ENCODE results near the gene VWA3B. TPM values are rescaled to one million over a fixed set of nuclear protein-coding genes. Genes with fewer than 3 reads are reported as not detected.

Gene VWA3B
- total RNA-seq, 1 experiment from 2014 or later = not detected

GRCh38 chr2:98216616-98217015 is 129.6 kb downstream of the VWA3B start:
- TF ChIP-seq CTCF (conservative IDR thresholded peaks at IDR 0.05) = no peak
- H3K56ac ChIP-seq (ENCODE audit: insufficient read length, low read depth, low read length) = no peak overlapping the region
- H3K4me1 Mint-ChIP-seq = peaks cover 6 to 12% of the 10 kb centered on the region in 2 experiments
- no peak overlapping the region for H2BK12ac ChIP-seq (ENCODE audit: insufficient read length, low read depth, low read length)
- no peak overlapping the region for H3K9ac ChIP-seq (ENCODE audit: extremely low read depth, insufficient read length, low read length)
- no peak overlapping the region for H3K14ac ChIP-seq (ENCODE audit: insufficient read depth, low read length)
- no peak overlapping the region for H3K23ac ChIP-seq (ENCODE audit: insufficient read length, low read depth, low read length)
- no peak overlapping the region for H3T11ph ChIP-seq (ENCODE audit: low read length)
- H3K18ac ChIP-seq (ENCODE audit: insufficient read length, low read depth, low read length) = no peak overlapping the region
- no peaks in the 10 kb centered on the region for H3K79me2 ChIP-seq (ENCODE audit: insufficient read depth, low read length)
- H3K9me3 Mint-ChIP-seq = peaks cover 18 to 23% of the 10 kb centered on the region in 2 experiments
- no peak overlapping the region for H2BK20ac ChIP-seq (ENCODE audit: low read depth, low read length, poor library complexity, severe bottlenecking)
- H2BK120ac ChIP-seq (ENCODE audit: low read depth, low read length, poor library complexity, severe bottlenecking) = no peak overlapping the region
- H3K27me3 ChIP-seq (ENCODE audit: insufficient read depth, low read length) = no peaks in the 10 kb centered on the region
- H4K8ac ChIP-seq (replicated peaks; ENCODE audit: insufficient read length, low read depth, low read length) = no peak overlapping the region
- no peak overlapping the region for H3K4ac ChIP-seq (ENCODE audit: low read depth, low read length)
- H2AFZ ChIP-seq (ENCODE audit: low read length) = no peak overlapping the region
- H3K27ac ChIP-seq (ENCODE audit: insufficient read length, low read depth, low read length) = no peak overlapping the region
- H4K91ac ChIP-seq (ENCODE audit: insufficient read length, low read depth, low read length) = no peak overlapping the region
- peaks cover 3% of the 10 kb centered on the region; the same call in 1 of the 2 replicates for H3K27me3 Mint-ChIP-seq (ENCODE audit: low read depth)
- H2BK15ac ChIP-seq (ENCODE audit: low read depth, low read length) = no peak overlapping the region
- no peaks in the 10 kb centered on the region for H3K9me3 ChIP-seq (ENCODE audit: control insufficient read depth, low read depth, low read length)
- no peaks in the 10 kb centered on the region for H3K23me2 ChIP-seq (ENCODE audit: insufficient read length, low read depth, low read length, poor library complexity, severe bottlenecking)
- H3K4me3 Mint-ChIP-seq = no peak overlapping the region
- H4K20me1 ChIP-seq (ENCODE audit: control insufficient read depth, insufficient read depth, insufficient read length) = no peaks in the 10 kb centered on the region
- peaks cover 0 to 11% (median 4%) of the 10 kb centered on the region in 3 experiments; a peak in 6 of 7 replicates for H3K36me3 Mint-ChIP-seq (ENCODE audit: insufficient read depth in 1 of 3, low read depth in 3 of 3)
- no peak overlapping the region for H4K5ac ChIP-seq (ENCODE audit: insufficient read length, low read depth, low read length)
- no peak overlapping the region for H2AK5ac ChIP-seq (ENCODE audit: insufficient read length, low read length)
- no peak overlapping the region for H3K4me2 ChIP-seq (ENCODE audit: insufficient read depth, insufficient read length, low read length)
- H3K79me1 ChIP-seq (ENCODE audit: insufficient read depth, low read depth, low read length, poor library complexity, severe bottlenecking) = no peaks in the 10 kb centered on the region
- no peaks in the 10 kb centered on the region for H3K4me1 ChIP-seq (ENCODE audit: insufficient read depth, low read length)
- DNase-seq = no peak
- H3K27ac Mint-ChIP-seq = no peak overlapping the region
- H2BK5ac ChIP-seq (ENCODE audit: insufficient read length, low read length) = no peak overlapping the region
- WGBS (ENCODE audit: extremely low coverage, insufficient read length, low lambda C conversion rate) = no CpG with 5 or more reads among the region's 4 CpGs
